Measurements from ENCODE around the gene TMX1. TPM values are rescaled to one million over a fixed set of nuclear protein-coding genes. Genes with fewer than 3 reads are reported as not detected.

Gene TMX1
- total RNA-seq, 1 donor from 2014 or later, result 56.2 TPM

DNA sequence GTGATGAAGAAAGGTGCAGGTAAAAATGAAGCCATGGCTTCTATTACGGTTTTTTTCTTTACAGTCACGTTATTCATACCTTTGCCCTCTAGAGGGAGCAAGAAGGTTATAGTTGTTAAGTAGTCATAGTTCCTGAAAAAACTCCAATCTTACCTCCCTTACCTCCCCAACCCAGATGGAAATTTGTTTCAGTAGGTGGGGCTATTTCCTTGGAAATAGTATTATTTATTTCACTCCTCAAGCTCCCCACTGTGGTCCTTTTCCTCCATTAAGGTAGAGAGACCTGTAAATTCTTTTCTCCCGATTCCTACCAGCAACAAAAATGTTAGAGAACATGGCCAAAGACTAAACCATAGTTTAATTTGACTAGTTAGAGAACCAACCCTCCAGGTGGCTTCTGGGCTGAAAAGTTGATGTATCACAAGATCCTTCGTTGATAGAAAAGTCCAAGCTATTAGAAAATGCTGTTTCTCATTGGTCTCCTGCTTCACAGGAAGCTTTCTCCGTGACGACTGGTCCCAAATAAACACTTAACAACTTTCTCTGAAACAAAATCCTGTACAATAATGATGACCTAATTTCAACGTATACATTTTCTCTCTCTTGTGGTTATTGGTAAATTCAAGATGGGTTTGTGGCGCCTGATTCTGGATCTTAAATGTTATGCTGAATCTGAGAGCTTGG lies 43.5 kb downstream of the TMX1 start:
- H3K9me3 ChIP-seq (ENCODE audit: insufficient read depth, low read depth, low read length), result no peaks in the 10 kb centered on the region
- TF ChIP-seq, protein P1, sequence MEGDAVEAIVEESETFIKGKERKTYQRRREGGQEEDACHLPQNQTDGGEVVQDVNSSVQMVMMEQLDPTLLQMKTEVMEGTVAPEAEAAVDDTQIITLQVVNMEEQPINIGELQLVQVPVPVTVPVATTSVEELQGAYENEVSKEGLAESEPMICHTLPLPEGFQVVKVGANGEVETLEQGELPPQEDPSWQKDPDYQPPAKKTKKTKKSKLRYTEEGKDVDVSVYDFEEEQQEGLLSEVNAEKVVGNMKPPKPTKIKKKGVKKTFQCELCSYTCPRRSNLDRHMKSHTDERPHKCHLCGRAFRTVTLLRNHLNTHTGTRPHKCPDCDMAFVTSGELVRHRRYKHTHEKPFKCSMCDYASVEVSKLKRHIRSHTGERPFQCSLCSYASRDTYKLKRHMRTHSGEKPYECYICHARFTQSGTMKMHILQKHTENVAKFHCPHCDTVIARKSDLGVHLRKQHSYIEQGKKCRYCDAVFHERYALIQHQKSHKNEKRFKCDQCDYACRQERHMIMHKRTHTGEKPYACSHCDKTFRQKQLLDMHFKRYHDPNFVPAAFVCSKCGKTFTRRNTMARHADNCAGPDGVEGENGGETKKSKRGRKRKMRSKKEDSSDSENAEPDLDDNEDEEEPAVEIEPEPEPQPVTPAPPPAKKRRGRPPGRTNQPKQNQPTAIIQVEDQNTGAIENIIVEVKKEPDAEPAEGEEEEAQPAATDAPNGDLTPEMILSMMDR (IDR thresholded peaks at IDR 0.05; ENCODE audit: insufficient read depth, low read depth, low read length), result peak; percentile 95
- TF ChIP-seq EZH2 (IDR thresholded peaks at IDR 0.05; ENCODE audit: insufficient read depth, low read length), result no peak
- FAIRE-seq, result peak; percentile 98
- no peak overlapping the region for H3K4me3 Mint-ChIP-seq (ENCODE audit: unreplicated experiment)
- peak overlapping the region; percentile 70 for H3K27ac Mint-ChIP-seq (ENCODE audit: unreplicated experiment)
- H3K36me3 Mint-ChIP-seq (ENCODE audit: low read depth, unreplicated experiment), result no peaks in the 10 kb centered on the region
- H3K79me2 ChIP-seq (ENCODE audit: insufficient read depth, low read length), result no peaks in the 10 kb centered on the region
- H3K9ac ChIP-seq (ENCODE audit: low read length), result peak overlapping the region; percentile 45
- no peak overlapping the region for H3K4me3 ChIP-seq (ENCODE audit: insufficient read depth, low read depth, low read length)
- no peaks in the 10 kb centered on the region for H3K27me3 Mint-ChIP-seq (ENCODE audit: low read depth, unreplicated experiment)
- no peaks in the 10 kb centered on the region for H3K36me3 ChIP-seq (ENCODE audit: insufficient read depth, low read length)
- no peak overlapping the region for H2AFZ ChIP-seq (ENCODE audit: low read depth, low read length)
- H3K4me1 ChIP-seq (ENCODE audit: insufficient read depth, low read length), result peaks cover 3% of the 10 kb centered on the region
- H3K27me3 ChIP-seq (ENCODE audit: insufficient read depth, low read length), result no peaks in the 10 kb centered on the region
- H3K9me3 Mint-ChIP-seq (ENCODE audit: unreplicated experiment), result no peaks in the 10 kb centered on the region
- peaks cover 21% of the 10 kb centered on the region for H3K4me1 Mint-ChIP-seq (ENCODE audit: low read depth, unreplicated experiment)
- H4K20me1 ChIP-seq (ENCODE audit: insufficient read depth, low read length), result no peaks in the 10 kb centered on the region
- DNase-seq (ENCODE audit: low read depth), result peak; percentile 78
- H3K4me2 ChIP-seq (ENCODE audit: low read length), result no peak overlapping the region
- H3K27ac ChIP-seq (ENCODE audit: low read depth, low read length), result peak overlapping the region; percentile 45

DNA sequence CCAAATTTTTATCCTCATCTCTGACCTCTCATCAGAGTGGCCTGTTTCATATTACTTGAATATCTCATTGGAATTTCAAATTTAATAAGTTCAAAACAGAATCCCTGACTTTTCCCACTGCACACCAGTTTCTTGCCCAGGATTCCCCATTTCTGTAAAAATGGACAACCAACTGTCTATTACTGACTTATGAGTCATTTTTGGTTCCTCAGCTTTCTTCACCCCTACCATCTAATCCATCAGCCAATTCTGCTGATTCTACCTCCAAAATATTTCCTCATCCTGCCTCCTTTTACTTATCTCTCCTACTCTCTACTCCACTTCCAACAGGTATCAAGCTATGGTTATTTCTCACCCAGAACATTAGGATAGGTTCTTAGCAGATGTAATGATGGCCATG lies 44.2 kb downstream of the TMX1 start:
- Histone ChIP-seq H3K4me2 (ENCODE audit: low read length) (no peak overlapping the region), H3K9ac (ENCODE audit: low read length) (no peak overlapping the region), H3K36me3 (ENCODE audit: insufficient read depth, low read length) (no peaks in the 10 kb centered on the region), H3K9me3 (ENCODE audit: insufficient read depth, low read depth, low read length) (no peaks in the 10 kb centered on the region), H3K27ac (ENCODE audit: low read depth, low read length) (peak overlapping the region; percentile 45), H3K27me3 (ENCODE audit: insufficient read depth, low read length) (no peaks in the 10 kb centered on the region), H4K20me1 (ENCODE audit: insufficient read depth, low read length) (no peaks in the 10 kb centered on the region), H3K4me3 (ENCODE audit: insufficient read depth, low read depth, low read length) (no peak overlapping the region), H3K4me1 (ENCODE audit: insufficient read depth, low read length) (peaks cover 3% of the 10 kb centered on the region), H3K79me2 (ENCODE audit: insufficient read depth, low read length) (no peaks in the 10 kb centered on the region), H2AFZ (ENCODE audit: low read depth, low read length) (no peak overlapping the region)
- DNase-seq (ENCODE audit: low read depth) (no peak), FAIRE-seq (peak; percentile 20)
- no peaks in the 10 kb centered on the region for H3K9me3 Mint-ChIP-seq (ENCODE audit: unreplicated experiment)
- H3K27ac Mint-ChIP-seq (ENCODE audit: unreplicated experiment), result peak overlapping the region; percentile 70
- TF ChIP-seq, protein P1 (IDR thresholded peaks at IDR 0.05; ENCODE audit: insufficient read depth, low read depth, low read length), result no peak
- no peak overlapping the region for H3K4me3 Mint-ChIP-seq (ENCODE audit: unreplicated experiment)
- no peaks in the 10 kb centered on the region for H3K36me3 Mint-ChIP-seq (ENCODE audit: low read depth, unreplicated experiment)
- H3K4me1 Mint-ChIP-seq (ENCODE audit: low read depth, unreplicated experiment), result peaks cover 21% of the 10 kb centered on the region
- no peaks in the 10 kb centered on the region for H3K27me3 Mint-ChIP-seq (ENCODE audit: low read depth, unreplicated experiment)

DNA sequence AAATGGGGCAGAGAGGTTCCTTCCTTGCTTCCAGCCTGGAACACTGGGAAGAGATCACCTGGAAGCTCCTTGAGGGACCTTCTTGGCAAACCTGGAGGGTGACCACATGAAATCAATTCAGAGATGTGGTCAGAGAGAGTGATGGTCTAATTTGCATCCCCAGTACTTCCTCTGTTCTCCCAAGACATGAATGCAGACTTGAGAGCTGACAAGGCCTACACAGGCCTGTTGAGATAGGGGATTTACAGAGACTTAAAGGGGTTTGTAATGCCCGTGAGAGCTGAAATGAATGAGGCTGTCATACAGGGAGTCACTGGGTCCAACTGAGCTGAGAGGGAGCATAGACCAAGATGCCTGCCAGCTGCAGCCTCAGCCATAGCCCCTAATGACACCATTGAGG lies 45.1 kb downstream of the TMX1 start:
- Mint-ChIP-seq H3K27ac (ENCODE audit: unreplicated experiment) (peak overlapping the region; percentile 63), H3K4me1 (ENCODE audit: low read depth, unreplicated experiment) (peaks cover 21% of the 10 kb centered on the region), H3K27me3 (ENCODE audit: low read depth, unreplicated experiment) (no peaks in the 10 kb centered on the region), H3K9me3 (ENCODE audit: unreplicated experiment) (no peaks in the 10 kb centered on the region), H3K36me3 (ENCODE audit: low read depth, unreplicated experiment) (no peaks in the 10 kb centered on the region), H3K4me3 (ENCODE audit: unreplicated experiment) (no peak overlapping the region)
- DNase-seq (ENCODE audit: low read depth), result no peak
- TF ChIP-seq, protein P1 (IDR thresholded peaks at IDR 0.05; ENCODE audit: insufficient read depth, low read depth, low read length), result no peak
- TF ChIP-seq EZH2 (IDR thresholded peaks at IDR 0.05; ENCODE audit: insufficient read depth, low read length), result no peak
- no peak overlapping the region for H3K4me2 ChIP-seq (ENCODE audit: low read length)
- H4K20me1 ChIP-seq (ENCODE audit: insufficient read depth, low read length), result no peaks in the 10 kb centered on the region
- H3K4me1 ChIP-seq (ENCODE audit: insufficient read depth, low read length), result peaks cover 3% of the 10 kb centered on the region
- H3K9ac ChIP-seq (ENCODE audit: low read length), result no peak overlapping the region
- FAIRE-seq, result peak; percentile 13
- no peak overlapping the region for H2AFZ ChIP-seq (ENCODE audit: low read depth, low read length)
- H3K79me2 ChIP-seq (ENCODE audit: insufficient read depth, low read length), result no peaks in the 10 kb centered on the region
- no peaks in the 10 kb centered on the region for H3K27me3 ChIP-seq (ENCODE audit: insufficient read depth, low read length)
- no peaks in the 10 kb centered on the region for H3K9me3 ChIP-seq (ENCODE audit: insufficient read depth, low read depth, low read length)
- H3K4me3 ChIP-seq (ENCODE audit: insufficient read depth, low read depth, low read length), result no peak overlapping the region
- H3K36me3 ChIP-seq (ENCODE audit: insufficient read depth, low read length), result no peaks in the 10 kb centered on the region
- no peak overlapping the region for H3K27ac ChIP-seq (ENCODE audit: low read depth, low read length)
